NCI-H2107 (cell line): ENCODE data around the gene OSTN.
"Not testable (repeated sequence)": the region's sequence is repeated elsewhere in the genome, so short reads cannot be mapped to it uniquely, and the experiment has no call there.

Source experiments
- DNase-seq: peaks from one replicate; lab custom pipeline; 2025; lab: John Stamatoyannopoulos, UW

Gene OSTN, protein sequence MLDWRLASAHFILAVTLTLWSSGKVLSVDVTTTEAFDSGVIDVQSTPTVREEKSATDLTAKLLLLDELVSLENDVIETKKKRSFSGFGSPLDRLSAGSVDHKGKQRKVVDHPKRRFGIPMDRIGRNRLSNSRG

DNA sequence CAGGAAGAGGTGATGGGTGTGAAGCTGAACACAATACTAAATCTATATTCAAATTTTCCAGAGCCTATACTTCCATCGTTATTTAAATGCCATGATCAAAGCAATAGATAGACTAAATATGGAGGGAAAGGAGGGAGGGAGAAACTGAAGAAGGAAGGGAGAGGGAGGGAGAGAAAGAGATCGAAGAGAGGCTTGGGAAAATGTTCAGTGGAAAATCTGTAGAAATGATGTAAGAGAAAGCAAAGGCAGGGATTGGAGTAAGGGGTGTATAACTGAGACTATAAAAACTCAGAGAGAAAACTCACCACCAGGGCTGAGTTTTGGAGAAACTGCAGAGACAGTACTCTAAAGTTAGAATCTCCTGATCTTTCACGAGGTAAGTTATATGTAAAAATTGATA lies at the start of gene OSTN:
Gene OSTN, plus strand, starts transcription at position 310 of the 400 bp plus-strand sequence. CDS start 13,292 bp downstream, outside the sequence.
- no peak for DNase-seq

DNA sequence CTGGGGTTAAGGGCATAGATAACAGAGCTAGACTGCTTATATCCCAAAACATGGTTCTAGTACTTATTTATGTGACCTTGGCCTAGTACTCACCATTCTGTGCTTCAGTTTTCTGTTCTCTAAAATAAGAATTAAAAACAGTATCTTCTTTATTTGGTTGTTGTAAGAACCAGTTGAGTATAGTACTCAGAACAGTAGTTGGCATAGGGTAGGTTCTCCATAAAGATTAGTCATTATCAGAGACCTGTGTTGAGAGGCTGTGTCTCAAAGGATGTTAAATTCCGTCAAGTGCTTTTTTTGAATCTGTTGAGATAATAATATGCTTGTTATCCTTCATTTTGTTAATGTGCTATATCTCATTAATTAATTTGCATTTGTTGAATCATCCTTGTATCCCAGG lies 47.4 kb upstream of the OSTN start:
- no peak for DNase-seq

DNA sequence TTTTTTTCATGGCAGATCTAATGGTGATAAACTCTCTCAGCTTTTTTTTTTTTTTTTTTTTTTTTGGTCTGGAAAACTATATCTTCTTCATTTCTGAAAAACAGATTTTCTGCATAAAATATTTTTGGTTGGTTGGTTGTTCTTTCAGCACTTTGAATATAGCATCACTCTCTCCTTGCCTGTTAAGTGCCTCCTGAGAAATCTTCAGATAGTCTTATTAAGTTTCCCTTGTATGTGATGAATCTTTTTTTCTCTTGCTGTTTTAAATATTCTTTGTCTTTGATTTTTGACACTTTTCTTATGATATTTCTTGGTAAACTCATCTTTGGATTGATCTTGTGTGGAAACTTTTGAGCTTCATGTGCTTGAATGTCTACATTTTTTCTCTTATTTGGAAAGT lies 44.2 kb upstream of the OSTN start:
- DNase-seq, result no peak

DNA sequence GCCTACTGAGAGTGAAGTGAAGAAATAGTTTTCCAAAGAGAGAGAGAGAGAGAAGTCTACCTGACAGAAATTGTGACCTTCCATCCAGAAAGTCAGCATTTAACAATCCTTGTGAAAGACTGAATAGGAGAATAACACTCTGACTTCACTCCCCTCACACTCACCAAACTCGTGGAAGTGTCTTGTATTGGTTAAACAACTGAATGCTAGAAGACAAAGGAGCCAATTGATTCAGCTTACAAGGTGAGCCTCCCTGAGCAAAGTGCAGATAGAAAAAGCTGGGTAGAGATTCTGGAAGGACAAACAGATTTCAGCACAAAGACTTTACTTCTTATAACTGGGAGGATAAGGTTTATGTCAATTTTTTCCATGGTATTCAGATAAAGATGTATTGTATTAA lies 40.8 kb upstream of the OSTN start:
- DNase-seq, result no peak

DNA sequence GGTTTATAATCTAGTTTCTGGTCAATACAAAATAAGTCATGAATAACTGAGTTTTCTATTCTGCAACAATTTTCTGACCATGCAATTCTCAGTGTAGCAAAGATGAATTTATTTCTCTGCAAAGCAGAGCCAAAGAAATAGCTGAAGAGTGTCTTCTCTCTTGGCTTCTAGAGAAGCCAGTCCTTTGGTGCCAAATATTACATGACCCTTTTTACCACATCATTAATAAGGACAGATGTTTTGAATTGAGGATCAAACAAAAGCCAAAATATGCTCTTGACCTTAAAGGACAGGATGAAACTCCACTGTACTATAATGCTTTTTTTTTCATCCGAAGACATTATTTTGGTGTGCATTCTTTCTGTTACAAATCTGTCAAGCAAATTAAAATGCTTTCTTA lies 40.2 kb upstream of the OSTN start:
- no peak for DNase-seq

DNA sequence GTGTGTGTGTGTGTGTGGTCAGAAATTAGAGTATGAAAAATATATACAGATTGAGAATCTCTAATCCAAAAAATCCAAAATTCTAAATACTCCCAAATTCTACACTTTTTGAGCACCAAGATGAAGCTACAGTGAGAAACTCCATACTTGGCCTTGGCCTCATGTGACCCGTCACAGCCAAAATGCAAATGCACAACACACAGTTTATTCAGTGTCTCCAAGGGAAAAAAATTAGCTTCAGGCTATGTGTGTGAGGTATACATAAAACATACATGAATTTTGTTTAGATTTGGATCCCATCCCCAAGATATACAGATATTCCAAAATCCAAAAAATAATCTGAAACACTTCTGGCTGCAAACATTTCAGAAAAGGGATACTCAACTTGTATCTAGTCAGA lies 33.2 kb upstream of the OSTN start:
- DNase-seq, result no peak

DNA sequence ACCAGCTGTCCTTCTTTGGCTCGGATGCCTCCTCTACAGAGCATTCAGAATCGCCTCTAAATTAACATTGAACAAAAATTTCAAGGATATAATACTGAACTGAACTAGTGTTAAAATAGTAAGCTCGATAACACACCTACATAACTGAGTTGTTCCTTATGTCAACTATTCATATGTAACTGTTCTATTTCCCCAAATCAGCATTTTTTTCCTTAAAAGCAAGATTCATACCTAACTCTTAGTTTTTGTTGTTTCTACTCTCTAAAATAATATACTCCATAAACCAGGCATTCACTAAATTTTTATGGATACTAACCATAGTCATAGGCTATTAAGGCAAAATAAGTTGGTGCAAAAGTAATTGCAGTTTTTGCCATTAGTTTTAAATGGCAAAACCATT lies 32.7 kb upstream of the OSTN start:
- no peak for DNase-seq

DNA sequence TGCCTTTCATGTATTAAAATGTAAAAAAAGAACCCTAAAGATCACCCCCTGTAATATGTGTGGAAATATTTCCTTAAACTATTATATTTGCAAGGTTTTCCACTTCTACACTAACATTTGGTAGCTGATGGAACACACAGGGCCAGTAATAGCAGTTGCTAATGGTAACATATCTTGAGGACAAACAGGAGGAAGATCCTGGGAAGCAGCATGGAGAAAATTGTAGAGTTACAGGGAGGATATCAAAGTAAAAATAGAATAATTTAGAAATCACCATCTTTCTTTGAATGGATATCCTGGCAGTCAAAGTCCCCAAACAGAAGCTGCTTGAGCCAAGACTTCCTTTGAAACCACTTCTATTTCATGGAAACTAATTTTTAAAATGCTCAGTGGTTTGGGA lies 29.5 kb upstream of the OSTN start:
- no peak for DNase-seq

DNA sequence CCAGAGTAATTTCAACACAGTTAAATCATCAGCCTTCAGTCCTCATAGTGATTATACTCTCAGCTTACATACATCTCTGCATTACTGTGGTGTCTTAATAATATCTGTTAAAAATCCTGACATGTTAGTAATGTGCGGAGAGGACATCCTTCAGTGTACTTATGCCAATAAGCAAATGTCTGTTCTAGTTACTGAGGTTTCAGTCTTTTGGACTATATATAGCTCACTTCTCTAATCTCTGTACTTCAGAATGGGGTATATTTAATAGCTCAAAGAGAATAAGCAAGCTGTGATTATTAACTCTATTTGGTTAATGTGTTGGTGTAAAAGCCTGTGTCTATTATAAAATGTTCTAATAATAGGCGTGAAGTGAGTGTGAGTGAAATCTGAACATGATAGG lies 28.9 kb upstream of the OSTN start:
- DNase-seq, result no peak

DNA sequence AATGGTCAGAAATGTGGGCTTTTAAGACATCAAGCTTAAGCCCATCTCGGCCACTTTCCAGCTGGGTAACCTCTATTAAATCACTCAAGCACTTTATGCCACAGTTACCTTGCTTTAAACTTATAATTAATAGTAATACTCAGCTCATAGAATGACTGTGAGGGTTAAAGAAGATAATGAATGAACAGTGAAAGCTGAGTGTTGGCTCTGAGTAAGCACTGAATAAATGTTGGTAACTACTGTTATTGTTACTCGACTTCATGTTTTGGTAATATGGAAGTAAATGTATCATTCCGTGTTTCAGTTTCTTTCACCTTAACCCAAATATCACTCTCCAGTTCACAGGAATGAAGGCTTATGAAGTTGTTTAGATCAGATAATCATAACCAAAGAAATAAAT lies 23.9 kb upstream of the OSTN start:
- DNase-seq, result no peak

DNA sequence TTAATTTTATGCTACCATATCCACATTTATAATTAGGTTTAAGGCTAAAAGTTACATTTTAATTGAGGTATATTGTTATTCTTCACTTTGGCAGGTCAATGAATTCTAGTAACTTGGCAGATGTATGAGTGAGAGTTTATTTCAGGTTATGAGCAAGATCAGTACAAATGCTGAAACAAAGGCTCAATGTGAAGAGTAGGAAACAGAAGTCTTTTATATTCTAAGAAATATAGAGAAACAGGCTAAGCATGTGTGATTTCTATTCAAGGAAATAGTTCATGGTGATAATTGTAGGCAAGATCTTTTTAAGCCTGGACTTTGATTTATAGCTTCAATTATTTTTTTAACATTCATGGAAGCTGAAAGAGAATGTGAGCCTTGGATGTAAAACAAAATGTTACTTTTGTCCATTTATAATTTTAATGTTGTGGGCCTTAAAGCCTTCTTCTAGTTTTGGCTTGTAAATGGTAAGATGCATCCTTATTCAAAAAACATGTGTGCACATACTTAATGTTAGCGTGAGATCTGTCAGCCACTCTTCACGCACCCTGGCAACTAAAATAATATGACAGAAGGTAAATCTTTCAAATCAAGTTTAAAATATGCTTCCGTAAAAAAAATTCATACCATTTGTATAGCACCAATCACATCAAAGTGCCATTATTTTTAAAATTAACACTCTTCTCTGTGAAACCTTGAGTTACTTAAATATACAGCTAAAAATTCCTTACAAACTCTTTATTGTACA lies 22.8 kb upstream of the OSTN start:
- DNase-seq, result no peak

DNA sequence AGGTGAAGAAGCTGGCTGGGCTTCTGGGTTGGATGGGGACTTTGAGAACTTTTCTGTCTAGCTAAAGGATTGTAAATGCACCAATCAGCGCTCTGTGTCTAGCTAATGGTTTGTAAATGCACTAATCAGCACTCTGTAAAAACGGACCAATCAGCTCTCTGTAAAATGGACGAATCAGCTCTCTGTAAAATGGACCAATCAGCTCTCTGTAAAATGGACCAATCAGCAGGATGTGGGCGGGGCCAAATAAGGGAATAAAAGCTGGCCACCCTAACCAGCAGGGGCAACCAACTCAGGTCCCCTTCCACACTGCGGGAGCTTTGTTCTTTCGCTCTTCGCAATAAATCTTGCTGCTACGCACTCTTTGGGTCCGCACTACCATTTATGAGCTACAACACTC lies 13.7 kb upstream of the OSTN start:
- not testable (repeated sequence) for DNase-seq

DNA sequence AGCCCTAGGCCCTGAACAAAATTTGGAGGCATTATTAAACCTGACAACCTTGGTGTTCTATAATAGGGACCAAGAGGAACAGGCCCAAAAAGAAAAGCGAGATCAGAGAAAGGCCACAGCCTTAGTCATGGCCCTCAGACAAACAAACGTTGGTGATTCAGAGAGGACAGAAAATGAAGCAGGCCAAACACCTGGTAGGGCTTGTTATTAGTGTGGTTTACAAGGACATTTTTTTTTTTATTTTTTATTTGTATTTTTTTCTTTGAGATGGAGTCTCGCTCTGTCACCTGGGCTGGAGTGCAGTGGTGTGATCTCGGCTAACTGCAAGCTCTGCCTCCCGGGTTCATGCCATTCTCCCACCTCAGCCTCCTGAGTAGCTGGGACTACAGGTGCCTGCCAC lies 10.8 kb upstream of the OSTN start:
- not testable (repeated sequence) for DNase-seq

DNA sequence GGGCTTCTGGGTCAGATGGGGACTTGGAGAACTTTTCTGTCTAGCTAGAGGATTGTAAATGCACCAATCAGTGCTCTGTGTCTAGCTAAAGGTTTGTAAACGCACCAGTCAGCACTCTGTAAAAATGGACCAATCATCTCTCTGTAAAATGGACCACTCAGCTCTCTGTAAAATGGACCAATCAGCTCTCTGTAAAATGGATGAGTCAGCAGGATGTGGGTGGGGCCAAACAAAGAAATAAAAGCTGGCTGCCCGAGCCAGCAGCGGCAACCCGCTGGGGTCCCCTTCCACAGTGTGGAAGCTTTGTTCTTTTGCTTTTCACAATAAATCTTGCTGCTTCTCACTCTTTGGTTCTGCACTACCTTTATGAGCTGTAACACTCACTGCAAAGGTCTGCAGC lies 6.8 kb upstream of the OSTN start:
- DNase-seq, result not testable (repeated sequence)

DNA sequence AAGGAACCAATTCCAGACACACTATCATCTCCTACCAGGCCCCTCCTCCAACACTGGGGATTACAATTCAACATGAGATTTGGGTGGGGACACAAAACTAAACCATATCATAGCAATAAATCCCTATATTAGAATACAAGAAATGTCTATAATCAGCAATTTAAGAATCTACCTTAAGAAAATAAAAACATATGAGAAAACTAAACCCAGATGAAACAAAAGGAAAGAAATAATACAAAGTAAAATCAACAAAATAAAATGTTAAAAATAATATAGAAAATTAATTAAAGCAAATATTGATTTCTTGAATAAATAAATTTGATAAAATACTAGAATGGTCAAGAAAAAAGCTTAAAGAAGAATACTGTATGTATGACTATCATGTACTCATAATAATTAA lies 6.1 kb upstream of the OSTN start:
- no peak for DNase-seq

DNA sequence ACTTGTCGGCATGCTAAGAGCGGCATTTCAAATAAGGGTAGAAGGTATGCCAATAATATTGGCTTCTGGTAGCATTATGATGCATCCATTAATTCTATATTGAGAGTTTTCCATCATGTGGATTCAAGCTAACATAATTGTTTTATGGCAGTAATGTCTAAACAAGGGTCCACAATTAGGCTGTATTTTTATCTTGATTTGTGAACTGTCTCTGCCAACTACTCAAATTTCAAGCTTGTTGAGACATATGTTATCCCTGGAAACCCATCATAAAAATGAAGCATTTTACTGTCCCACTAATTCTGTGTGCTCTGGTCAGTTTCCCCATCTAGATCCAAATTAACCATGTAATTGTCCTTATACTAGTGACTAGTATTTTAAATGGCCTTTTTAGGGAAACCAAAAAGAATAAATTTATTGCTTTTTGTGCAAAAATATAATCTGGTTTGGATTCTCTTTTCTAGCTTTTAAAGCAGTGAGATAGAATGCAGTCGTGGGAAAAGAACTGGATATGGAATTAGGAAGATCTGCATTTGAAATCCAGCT lies 1.2 kb upstream of the OSTN start:
- no peak for DNase-seq

DNA sequence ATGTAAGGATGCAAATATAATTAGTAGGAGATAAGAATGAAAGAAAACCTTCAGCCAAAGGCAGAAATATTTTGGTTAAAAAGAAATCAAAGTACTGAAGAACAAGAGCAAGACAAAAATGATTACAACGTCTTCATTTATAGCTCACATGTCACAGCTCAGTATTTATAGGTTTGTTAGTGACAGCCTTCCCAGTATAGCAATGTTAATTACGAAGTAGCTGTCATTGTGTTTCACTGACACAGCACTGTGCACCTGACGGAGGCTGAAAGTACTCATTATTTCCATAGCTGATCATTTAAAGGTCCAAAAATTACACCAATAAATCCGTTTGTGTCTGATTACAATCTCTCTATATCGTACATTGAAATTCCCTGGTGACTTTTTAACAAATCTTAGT lies 561 bp upstream of the OSTN start:
- no peak for DNase-seq

DNA sequence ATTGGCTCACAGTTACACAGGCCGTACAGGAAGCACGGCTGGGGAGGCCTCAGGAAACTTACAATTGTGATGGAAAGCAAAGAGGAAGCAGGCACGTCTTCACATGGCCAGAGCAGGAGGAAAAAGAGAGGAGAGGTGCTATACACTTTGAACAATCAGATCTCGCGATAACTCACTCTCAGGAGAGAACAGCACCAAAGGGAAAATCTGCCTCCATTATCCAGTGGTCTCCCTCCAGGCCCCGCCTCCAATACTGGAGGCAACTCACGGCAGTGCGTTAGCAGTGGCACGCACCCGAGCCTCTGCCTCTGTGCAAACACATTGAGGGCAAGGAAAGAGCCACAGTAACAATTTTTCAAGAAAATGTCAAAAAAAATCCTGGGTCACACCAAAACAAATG lies 11.0 kb downstream of the OSTN start:
- no peak for DNase-seq

DNA sequence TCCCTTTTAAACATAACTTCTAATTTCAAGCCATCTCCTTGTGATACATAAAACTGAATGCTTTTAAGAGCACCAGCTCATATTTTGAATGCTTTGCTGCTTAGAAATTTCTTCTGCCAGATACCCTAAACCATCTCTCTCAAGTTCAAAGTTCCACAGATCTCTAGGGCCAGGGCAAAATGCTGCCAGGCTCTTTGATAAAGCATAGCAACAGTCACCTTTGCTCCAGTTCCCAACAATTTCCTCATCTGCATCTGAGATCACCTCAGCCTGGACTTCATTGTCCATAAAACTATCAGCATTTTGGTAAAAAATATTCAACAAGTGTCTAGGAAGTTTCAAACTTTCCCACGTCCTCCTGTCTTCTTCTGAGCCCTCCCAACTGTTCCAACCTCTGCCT lies 17.5 kb downstream of the OSTN start:
- no peak for DNase-seq

DNA sequence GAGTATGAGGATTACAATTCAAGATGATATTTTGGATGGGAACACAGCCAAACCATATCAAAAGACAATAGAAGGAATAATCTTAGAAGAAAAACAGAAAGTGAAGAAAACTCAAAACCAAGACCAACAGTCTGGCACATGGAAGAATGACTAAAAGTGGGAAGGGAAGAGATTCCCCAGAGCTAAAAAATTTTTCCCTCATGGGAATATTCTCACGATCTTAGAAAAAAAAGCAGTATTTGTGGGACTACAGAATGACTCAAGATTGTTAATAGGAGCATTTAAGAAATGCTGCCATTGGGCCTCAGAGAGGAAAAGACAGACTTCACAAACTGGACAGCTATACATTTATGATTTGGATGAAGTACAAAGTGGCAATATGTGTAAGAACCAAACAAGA lies 18.3 kb downstream of the OSTN start:
- DNase-seq, result no peak

DNA sequence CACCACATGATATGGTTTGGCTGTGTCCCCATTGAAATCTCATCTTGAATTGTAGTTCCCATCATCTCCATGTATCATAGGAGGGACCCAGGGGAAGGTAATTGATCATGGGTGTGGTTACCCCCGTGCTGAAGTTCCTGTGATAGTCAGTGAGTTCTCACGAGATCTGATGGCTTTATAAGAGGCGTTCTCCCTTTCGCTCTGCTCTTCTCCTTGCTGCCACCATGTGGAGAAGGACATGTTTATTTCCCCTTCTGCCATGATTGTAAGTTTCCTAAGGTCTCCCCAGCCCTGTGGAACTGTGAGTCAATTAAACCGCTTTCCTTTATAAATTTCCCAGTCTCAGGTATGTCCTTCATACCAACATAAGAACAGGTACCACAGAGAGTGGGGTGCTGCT lies 21.9 kb downstream of the OSTN start:
- no peak for DNase-seq

DNA sequence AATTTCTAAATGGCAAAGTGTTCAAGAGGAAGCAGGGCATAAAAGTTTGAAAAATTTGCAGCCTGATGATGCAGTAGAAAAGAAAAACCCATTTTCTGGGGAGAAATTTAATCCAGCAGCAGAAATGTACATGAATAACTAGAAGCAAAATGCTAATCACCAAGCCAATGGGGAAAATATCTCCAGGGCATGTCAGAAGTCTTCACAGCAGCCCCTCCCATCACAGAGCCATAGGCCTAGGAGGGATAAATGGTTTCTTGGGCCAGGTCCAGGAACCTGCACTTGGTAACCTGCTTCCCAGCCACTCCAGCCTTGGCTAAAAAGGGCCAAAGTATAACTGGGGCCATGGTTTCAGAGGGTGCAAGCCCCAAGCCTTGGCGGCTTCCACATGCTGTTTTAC lies 22.6 kb downstream of the OSTN start:
- DNase-seq, result no peak

DNA sequence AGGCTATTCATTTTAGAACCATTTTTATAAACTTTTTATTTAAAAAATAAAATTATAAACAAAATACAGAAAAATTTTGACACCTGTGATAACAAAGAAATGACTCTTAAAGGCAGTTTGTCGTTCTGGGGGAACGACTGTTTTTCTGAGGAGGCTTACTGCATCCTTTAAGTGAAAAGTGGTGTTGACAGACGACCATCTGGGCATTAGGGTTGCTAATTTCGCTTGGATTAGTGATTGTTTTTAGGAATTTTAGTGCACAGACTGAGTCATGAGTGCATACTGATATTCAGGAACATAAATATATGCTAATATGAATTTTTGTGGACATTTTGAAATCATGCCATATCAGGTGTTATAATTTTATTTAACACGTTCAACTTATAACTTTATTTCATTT lies 28.5 kb downstream of the OSTN start:
- no peak for DNase-seq

DNA sequence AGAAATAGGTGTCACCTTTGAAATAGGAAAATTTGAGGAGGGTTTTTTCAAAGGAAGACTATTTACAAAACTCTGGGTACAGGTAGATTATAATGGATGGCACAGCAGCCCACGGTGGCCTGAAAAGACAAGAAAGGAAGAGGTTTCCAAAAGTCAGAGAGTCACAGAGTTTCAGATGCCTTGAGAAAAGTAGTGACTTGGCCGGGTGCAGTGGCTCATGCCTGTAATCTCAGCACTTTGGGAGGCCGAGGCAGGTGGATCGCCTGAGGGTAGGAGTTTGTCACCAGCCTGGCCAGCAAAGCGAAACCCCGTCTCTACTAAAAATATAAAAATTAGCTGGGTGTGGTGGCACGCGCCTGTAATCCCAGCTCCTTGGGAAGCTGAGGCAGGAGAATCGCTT lies 35.2 kb downstream of the OSTN start:
- no peak for DNase-seq
